Measurements from ENCODE around the gene ANKRD34C. TPM values are rescaled to one million over a fixed set of nuclear protein-coding genes. Genes with fewer than 3 reads are reported as not detected.

Gene ANKRD34C
- total and polyA plus RNA-seq, 2 experiments from 2014 or later = not detected

- Histone ChIP-seq H3K4me3 (peak within 1 kb of the TSS; percentile 92), H4K20me1 (replicated peaks; ENCODE audit: insufficient read depth) (no peaks in the 10 kb centered on the region; the same call in 1 of the 2 replicates), H3K27ac (ENCODE audit: low read depth) (no peak within 1 kb of the TSS), H3K4me1 (ENCODE audit: insufficient read depth) (peaks cover 10% of the 10 kb centered on the region), H3F3A (replicated peaks; ENCODE audit: low read depth) (no peaks in the 10 kb centered on the region), H3K79me2 (replicated peaks; ENCODE audit: insufficient read depth) (peaks cover 17% of the 10 kb centered on the region), H2AFZ (peak within 1 kb of the TSS; percentile 99), H3K27me3 (ENCODE audit: insufficient read depth) (peaks cover 35% of the 10 kb centered on the region), H3K36me3 (ENCODE audit: insufficient read depth) (peaks cover 19% of the 10 kb centered on the region), H3K4me2 (peak within 1 kb of the TSS; percentile 98), H3K9me2 (ENCODE audit: insufficient read depth) (no peaks in the 10 kb centered on the region)
- TF ChIP-seq ZNF462 (CRISPR knock-in tag; IDR thresholded peaks at IDR 0.05) (no peak), ZNF114 (CRISPR knock-in tag; IDR thresholded peaks at IDR 0.05) (no peak), CTCF (conservative IDR thresholded peaks at IDR 0.05; ENCODE audit: low read depth in 2 of 2) (peak in 1 of 2 experiments; percentile 39; a peak in 3 of 4 replicates), ETS1 (IDR thresholded peaks at IDR 0.05) (0 out of 2 replicates have a peak, but pooled peaks have one; percentile 30), CREB1 (CRISPR knock-in tag; IDR thresholded peaks at IDR 0.05; ENCODE audit: low read depth) (no peak), POLR2AphosphoS5 (IDR thresholded peaks at IDR 0.05; ENCODE audit: low read depth) (peak; percentile 80)
- peak; percentile 96 for ATAC-seq
- Mint-ChIP-seq H3K27ac (no peak within 1 kb of the TSS), H3K4me3 (peak within 1 kb of the TSS; percentile 93), H3K9me3 (no peaks in the 10 kb centered on the region), H3K36me3 (ENCODE audit: low read depth) (peaks cover 29% of the 10 kb centered on the region), H3K4me1 (peaks cover 12% of the 10 kb centered on the region), H3K27me3 (ENCODE audit: insufficient read depth, low read depth, poor library complexity) (peaks cover 20% of the 10 kb centered on the region)
- DNase-seq (ENCODE audit: low spot score) = peak; percentile 87
Measured at GRCh38 chr15:79310985-79311900, 28.7 kb downstream of the ANKRD34C start, which contains the start of gene TMED3. Gene TMED3 (plus strand): TSS chr15:79311112. CDS start chr15:79311250, 138 bp downstream.

Measured in GM23338 (cell line).